Measurements from ENCODE around the gene CASS4.
"Not testable (repeated sequence)": the region's sequence is repeated elsewhere in the genome, so short reads cannot be mapped to it uniquely, and the experiment has no call there.

Gene CASS4

DNA sequence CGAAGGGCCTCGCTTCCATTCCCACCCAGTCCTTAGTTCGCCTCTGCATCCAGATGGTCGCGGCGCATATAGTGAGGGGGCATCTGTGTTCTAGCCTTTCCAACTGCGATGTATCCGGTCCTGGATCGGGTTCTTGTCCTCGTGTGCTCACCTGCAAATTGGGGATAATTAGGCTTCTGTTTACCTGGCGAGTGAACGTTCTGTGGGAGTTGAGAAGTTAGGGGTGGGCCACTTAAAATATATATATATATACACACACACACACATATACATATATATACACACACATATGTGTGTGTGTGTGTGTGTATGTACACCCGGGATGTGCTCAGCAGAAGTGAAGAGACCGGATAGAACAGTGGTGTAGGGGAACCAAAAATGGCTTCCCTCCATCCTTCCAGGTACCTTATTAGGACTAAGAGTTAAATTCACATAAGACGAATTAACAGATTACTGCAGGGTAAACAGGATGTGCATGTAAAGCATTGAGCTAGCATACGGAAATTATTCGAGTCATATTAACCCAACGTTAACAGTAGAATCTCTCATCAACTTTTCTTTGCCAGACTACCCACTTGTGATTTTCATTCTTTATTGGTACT is 19.1 kb upstream of the CASS4 start:
- Histone ChIP-seq H3K9me3 (no peaks in the 10 kb centered on the region), H3K4me1 (ENCODE audit: control insufficient read depth in 1 of 2, insufficient read depth in 1 of 2, low read depth in 1 of 2, low read length in 1 of 2) (peaks cover 25 to 26% of the 10 kb centered on the region in 2 experiments), H3K27me3 (no peaks in the 10 kb centered on the region), H3K27ac (peak overlapping the region; percentile 93), H3K4me3 (ENCODE audit: low read depth in 1 of 2, low read length in 1 of 2) (peak overlapping the region; percentile 69 to 95), H3K36me3 (peaks cover 28% of the 10 kb centered on the region)
- TF ChIP-seq, protein P1, sequence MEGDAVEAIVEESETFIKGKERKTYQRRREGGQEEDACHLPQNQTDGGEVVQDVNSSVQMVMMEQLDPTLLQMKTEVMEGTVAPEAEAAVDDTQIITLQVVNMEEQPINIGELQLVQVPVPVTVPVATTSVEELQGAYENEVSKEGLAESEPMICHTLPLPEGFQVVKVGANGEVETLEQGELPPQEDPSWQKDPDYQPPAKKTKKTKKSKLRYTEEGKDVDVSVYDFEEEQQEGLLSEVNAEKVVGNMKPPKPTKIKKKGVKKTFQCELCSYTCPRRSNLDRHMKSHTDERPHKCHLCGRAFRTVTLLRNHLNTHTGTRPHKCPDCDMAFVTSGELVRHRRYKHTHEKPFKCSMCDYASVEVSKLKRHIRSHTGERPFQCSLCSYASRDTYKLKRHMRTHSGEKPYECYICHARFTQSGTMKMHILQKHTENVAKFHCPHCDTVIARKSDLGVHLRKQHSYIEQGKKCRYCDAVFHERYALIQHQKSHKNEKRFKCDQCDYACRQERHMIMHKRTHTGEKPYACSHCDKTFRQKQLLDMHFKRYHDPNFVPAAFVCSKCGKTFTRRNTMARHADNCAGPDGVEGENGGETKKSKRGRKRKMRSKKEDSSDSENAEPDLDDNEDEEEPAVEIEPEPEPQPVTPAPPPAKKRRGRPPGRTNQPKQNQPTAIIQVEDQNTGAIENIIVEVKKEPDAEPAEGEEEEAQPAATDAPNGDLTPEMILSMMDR (IDR thresholded peaks at IDR 0.05), result no peak

DNA sequence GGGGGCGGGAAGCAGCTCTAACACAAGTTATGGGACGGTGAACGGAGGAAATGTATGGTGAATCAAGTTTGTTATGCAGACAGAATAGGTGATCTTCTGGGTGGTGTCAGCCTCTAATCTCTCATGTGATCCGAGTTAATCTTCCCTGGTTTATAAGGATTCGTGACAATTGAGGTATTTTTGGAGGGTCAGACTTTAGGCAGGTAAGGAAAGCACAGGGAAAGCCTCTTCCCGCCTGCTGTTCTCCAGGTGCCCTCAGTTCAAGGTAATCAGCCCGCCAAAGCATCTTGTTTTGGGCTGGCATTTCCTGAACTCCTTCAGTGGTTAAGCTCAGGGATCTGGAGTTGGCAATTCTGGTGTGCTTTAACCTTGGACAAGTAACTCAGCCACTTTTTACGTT is 18.4 kb upstream of the CASS4 start:
- Histone ChIP-seq H3K4me1 (ENCODE audit: control insufficient read depth in 1 of 2, insufficient read depth in 1 of 2, low read depth in 1 of 2, low read length in 1 of 2) (peaks cover 25 to 26% of the 10 kb centered on the region in 2 experiments), H3K4me3 (ENCODE audit: low read depth in 1 of 2, low read length in 1 of 2) (peak overlapping the region; percentile 69 to 95), H3K9me3 (no peaks in the 10 kb centered on the region), H3K27ac (peak overlapping the region; percentile 93), H3K36me3 (peaks cover 35% of the 10 kb centered on the region), H3K27me3 (no peaks in the 10 kb centered on the region)
- TF ChIP-seq, protein P1 (IDR thresholded peaks at IDR 0.05), result no peak

DNA sequence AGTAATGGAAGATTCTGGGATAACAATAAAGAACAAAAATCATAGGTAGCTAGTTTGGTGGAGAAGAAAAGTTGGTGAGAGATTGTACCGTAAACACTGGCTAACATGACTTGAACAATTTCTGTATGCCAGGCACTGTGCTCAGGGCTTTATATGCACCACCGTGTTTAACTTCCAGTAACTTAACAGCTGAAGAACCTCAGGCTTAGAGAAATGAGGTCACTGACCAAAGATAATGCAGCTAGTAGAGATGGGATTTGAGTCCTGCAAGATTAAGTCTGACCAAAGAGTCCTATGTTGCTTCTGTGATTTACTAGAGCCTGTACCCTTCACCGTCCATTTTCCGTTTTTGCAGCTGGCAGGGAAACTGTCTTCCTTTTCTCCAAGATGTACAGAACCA is 16.9 kb upstream of the CASS4 start:
- Histone ChIP-seq H3K27me3 (no peaks in the 10 kb centered on the region), H3K9me3 (no peaks in the 10 kb centered on the region), H3K4me3 (ENCODE audit: low read depth in 1 of 2, low read length in 1 of 2) (no peak overlapping the region), H3K27ac (no peak overlapping the region), H3K4me1 (ENCODE audit: control insufficient read depth in 1 of 2, insufficient read depth in 1 of 2, low read depth in 1 of 2, low read length in 1 of 2) (peaks cover 29 to 31% of the 10 kb centered on the region in 2 experiments), H3K36me3 (peaks cover 46% of the 10 kb centered on the region)
- TF ChIP-seq, protein P1 (IDR thresholded peaks at IDR 0.05), result no peak

- Histone ChIP-seq H3K4me3 (ENCODE audit: low read depth in 1 of 2, low read length in 1 of 2) (no peak overlapping the region), H3K9me3 (no peaks in the 10 kb centered on the region)
Observed at GRCh38 chr20:56400001-56400640, 11.9 kb upstream of the CASS4 start.

GRCh38 chr20:56403465-56403864 is 8.6 kb upstream of the CASS4 start:
- TF ChIP-seq, protein P1 (IDR thresholded peaks at IDR 0.05), result no peak
- peaks cover 38% of the 10 kb centered on the region for H3K36me3 ChIP-seq

More at GRCh38 chr20:56400001-56400640, 11.9 kb upstream of the CASS4 start:
- peaks cover 62% of the 10 kb centered on the region for H3K36me3 ChIP-seq
- H3K27ac ChIP-seq, result peak overlapping the region; percentile 74
- no peaks in the 10 kb centered on the region for H3K27me3 ChIP-seq
- peaks cover 6 to 9% of the 10 kb centered on the region in 2 experiments for H3K4me1 ChIP-seq (ENCODE audit: control insufficient read depth in 1 of 2, insufficient read depth in 1 of 2, low read depth in 1 of 2, low read length in 1 of 2)
- TF ChIP-seq, protein P1 (IDR thresholded peaks at IDR 0.05), result peak; percentile 86

GRCh38 chr20:56405356-56405755 is 6.7 kb upstream of the CASS4 start:
- not testable (repeated sequence) for H3K9me3 ChIP-seq; H3K27me3 ChIP-seq; H3K4me3 ChIP-seq (ENCODE audit: low read depth in 1 of 2, low read length in 1 of 2)
- Histone ChIP-seq H3K36me3 (peaks cover 26% of the 10 kb centered on the region), H3K4me1 (ENCODE audit: control insufficient read depth in 1 of 2, insufficient read depth in 1 of 2, low read depth in 1 of 2, low read length in 1 of 2) (peaks cover 19 to 21% of the 10 kb centered on the region in 2 experiments), H3K27ac (peak overlapping the region; percentile 5)

More at GRCh38 chr20:56403465-56403864, 8.6 kb upstream of the CASS4 start:
- Histone ChIP-seq H3K4me1 (ENCODE audit: control insufficient read depth in 1 of 2, insufficient read depth in 1 of 2, low read depth in 1 of 2, low read length in 1 of 2) (peaks cover 6 to 9% of the 10 kb centered on the region in 2 experiments), H3K9me3 (no peaks in the 10 kb centered on the region), H3K27ac (peak overlapping the region; percentile 48), H3K27me3 (no peaks in the 10 kb centered on the region), H3K4me3 (ENCODE audit: low read depth in 1 of 2, low read length in 1 of 2) (no peak overlapping the region)
